ENCODE measurements around the gene RPL15.
A peak's percentile ranks its signal among the peaks of the same experiment; 100 is the strongest.

Gene RPL15

DNA sequence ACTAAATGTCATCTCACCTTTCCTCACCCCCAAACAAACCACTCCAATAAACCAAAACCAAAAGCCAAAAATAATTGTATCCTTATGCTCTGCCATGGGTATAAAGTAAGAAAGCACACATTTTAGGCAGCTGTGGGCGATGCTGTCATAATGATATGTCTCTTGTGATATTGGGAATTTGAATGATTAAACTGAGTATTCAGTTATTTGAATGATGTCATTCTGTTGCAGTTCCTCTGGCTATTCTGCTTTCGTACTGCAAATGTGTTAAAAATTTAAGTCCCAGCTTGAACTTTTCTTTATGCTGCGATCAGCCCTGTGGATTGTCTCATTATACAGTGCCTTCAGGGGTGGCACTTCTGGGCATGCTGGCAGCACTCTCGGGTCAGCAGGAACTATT, 17.3 kb downstream of the RPL15 start:
- no peak for DNase-seq

GRCh38 chr3:23937296-23937695, 20.4 kb downstream of the RPL15 start:
- no peak for DNase-seq

DNA sequence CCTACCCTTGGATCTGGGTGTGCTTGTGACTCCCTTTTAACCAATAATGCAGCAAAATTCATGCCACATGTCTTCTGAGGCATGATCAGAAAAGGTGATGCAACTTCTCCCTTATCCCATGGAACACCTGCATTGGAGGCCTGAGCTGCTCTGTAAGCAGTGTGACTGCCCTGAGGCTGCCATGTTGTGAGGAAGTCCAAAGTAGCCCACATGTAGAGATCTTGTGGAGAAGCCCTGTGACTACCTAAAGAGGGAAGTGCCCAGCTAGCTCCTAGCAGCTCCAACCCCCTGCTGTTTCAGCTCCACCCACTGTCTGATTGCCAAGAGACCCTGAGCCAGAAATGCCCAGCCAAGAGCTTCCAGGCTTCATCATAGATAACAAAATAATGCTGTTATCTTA, 21.8 kb downstream of the RPL15 start:
- DNase-seq = no peak

- DNase-seq = no peak
These were observed 23.8 kb downstream of the RPL15 start for GRCh38 chr3:23940775-23941174.

DNA sequence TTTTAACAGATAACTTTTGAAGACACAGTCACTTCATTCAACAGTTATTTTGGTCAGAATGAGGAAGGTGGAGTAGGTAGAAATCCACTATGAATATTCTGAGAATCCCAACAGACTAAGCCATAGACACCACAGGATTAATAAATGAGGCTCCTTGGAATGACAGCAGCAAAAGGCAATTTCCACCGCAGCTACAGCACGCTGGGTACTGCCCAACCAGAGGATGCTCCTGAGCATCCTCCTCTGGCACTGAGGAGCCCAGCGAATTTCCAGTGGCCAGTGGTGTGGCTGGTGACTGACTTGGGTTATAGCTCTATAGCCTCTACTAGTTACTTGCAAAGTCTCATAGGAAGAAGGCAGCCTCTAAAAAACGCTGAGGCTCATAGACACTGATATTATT, 24.5 kb downstream of the RPL15 start:
- no peak for DNase-seq

- no peak for DNase-seq
These were observed 25.6 kb downstream of the RPL15 start for GRCh38 chr3:23942546-23942945.

DNA sequence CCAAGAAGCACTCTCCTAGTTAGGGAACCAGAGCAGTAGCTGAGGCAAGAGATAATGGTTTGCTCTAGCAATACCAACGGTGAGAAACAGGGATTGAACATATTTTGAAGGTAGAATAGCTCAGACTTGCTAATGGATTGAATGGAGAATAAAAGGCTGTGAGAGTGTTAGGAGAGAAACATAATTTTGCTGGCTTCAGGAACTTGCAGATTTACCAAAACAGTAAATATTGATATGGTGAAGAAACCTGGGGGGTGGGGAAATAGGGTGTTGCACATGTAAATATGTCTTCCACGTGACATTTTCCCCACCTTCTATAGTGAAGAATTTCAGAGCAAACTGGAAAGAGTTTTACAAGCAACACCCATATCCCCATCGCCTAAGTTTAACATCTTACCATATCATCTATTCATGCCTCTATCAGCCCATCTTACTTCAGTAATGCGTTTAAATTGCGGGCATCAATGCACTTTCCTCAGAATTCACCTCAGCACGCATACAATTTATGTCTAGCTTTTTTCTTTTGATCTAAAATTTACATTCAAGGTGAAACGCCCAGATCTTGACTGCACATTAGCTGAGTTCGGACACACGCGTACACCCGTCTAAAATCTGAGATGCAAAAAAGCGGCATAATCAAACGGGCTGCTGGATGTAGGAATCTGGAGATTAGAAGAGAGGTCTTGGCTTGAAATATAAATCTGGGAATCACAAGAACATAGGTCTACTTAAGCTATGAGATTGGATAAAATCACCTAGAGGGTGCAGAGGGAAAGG, 27.3 kb downstream of the RPL15 start:
- DNase-seq = no peak

DNA sequence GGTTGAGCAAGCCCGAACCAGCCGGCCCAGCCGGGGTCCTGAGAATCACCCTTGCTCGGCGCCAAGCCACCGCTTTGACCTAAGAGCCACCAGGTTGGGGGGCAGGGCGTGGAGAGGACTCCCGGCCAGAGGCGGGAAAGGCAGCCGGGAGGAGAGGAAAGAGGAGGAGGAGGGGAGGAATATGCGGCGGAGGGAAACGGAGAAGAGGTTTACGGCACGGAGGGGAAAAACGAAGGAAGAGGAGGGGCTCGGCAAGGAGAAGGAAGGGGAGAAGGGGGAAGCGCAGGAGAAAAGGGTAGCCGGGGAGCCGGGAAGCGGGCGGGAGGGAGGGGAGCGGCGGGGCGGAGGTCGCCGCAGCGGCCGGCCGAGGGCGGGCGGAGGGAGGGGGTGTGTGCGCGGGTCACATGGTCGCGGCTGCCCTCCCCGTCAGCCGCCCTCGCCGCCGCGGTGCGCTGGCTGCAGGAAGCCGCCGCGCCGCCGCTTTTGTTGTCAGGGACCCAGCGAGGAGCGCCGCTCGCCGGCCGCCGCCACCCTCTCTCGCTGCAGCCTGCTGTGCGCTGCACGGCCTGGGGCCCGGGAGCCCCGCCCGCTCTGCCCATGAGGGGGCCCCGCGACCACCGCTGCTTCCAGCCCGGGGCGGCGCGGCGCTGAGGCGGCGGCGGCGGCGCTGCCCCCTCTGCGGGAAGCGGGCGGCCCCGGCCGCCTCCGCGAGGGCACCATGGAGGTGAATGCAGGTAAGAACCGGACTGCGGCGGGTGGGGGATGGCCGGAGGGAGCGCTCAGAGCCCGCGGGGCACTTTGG, 28.1 kb downstream of the RPL15 start, which contains the start of gene NR1D2:
Gene NR1D2 (plus strand): TSS at position 426 of the 802 bp plus-strand sequence. CDS start 293 bp downstream, at position 719.
- DNase-seq = peak; percentile 80

DNA sequence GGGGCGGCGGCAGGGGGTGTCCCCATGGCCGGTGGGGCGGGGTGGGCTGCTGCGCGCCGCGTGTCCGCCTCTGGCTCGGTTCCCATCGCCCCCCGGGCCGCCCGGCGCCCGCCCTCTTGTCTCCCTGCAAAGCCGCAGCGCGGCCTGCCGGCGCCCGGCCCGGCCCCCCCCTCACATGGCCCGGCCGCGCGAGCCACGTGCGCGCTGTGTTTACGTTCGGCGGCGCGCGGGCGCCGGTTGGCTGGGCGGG, 28.7 kb downstream of the RPL15 start:
- DNase-seq = no peak

DNA sequence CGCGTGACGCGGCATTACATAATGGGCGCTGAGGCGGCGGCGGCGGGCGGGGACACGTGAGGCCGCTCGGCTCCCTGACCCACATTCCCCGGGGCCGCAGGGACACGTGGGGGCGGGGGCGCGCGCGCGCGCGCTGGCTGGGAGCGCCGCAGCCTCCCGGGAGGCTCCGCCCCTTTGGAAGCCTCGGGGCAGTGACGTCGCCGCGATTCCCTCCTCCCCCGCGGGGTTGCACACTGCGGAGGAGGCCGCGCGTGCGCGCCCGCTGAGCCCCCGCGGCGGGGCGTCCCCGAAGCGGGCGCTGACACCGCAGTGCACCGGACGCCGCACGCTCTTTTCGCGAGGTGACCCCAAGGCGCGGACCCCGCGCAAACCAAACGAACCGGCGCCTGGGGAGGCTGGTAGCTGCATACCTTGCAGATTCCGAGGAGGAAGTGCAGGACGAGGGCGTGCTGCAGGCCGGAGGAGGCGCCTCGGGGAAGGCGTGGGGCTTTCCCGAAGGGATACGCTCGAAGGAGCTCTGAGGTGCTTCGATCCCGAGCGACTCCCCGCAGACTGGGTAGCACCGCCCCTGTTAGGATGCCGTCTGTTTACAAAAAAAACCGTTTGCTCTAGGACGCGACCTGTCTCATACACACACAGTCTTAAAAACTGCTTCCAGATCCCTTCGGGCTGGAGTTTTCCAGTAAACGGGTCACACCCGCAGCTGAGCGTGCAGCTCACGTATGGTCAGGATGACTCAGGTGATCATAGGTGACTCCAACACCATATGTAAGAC, 29.2 kb downstream of the RPL15 start:
- DNase-seq = peak; percentile 97

DNA sequence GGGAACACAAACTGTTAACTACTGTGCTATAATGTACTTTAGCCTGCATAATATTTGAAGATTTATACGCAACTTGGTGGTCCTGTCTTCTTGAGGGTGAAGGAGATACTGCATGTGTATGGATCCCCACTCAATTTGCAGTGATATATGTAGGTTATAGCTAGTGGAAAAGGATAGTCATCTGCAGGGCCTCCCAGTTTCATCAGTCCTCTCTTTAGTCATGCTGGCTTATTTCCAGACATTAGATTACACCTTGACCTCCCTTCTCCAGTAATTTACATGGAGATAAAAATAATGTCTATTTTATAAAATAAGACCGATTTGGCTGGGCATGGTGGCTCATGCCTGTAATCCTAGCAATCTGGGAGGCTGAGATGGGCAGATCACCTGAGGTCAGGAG, 31.8 kb downstream of the RPL15 start:
- no peak for DNase-seq

DNA sequence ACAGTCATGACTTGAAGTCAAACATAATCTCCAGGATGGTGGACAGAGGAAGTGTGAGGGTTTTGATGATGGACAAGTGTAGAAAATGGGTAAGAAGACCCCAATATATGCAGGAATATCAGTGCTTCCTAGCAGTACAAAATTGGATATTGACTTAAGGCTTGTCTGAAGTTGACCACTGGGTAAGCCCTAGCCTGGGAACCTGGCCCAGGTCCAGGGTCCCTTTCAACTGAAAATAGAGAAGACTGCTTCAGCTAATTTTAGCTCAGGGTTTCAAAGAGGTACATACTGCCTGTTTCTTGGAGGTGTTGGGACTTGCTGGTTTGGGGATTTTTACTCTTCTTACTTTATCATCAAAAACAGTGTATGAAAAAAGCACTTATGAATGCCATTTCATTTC, 32.9 kb downstream of the RPL15 start:
- no peak for DNase-seq

DNA sequence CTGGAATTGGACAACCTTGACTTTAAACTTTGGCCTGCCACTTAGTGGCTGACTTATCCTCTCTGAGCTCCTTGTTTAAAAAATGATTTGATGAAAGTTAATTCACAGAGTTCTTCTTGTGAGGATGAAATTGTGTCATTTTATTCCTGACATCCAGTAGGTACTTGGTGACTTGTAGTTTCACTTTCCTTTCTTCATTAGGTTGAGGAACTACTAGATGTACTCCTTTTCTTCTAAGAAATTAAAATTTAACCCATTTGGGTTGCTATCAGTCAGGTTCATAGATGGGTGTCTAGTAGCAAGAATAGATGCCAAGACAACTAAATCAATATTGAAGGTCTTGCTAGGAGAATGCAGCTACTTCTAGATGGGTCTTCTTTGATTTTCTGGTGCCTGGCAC, 33.4 kb downstream of the RPL15 start:
- DNase-seq = no peak

- no peak for DNase-seq
These were observed 35.7 kb downstream of the RPL15 start for GRCh38 chr3:23952646-23953045.

GRCh38 chr3:23953523-23953922, 36.6 kb downstream of the RPL15 start:
- no peak for DNase-seq

DNA sequence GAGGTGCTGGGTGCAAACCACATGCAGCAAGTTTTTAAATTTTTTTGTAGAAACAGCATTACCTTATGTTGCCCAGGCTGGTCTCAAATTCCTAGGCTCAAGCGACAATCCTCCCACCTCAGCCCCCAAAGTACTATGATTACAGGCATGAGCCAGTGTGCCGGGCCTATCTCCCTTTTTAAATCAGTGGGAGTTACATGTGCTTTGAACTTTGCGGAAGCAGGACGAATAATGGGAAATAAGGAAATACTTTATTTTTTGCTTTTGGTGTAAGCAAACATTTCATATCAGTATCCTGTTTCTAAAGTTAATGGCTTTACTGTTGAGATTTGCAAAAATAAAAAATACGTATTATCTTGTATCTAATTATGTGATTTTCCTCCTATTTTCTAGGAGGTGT, 37.2 kb downstream of the RPL15 start:
- DNase-seq = no peak

DNA sequence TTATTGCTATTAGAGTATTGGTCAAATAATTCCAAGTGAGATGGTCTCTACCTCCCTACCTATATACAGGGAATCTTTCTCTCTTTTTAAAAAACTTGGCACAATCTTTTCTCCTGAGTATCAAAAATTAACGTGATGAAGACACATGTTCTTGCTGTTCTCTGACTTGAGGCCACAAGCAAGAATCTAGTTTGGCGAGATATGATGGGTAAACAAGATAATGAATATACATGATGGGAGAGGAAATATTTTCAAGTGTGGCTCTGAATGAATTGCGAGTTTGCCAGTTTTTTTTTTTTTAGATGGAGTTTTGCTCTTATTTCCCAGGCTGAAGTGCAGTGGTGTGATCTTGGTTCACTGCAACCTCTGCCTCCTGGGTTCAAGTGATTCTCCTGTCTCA, 39.8 kb downstream of the RPL15 start:
- no peak for DNase-seq

DNA sequence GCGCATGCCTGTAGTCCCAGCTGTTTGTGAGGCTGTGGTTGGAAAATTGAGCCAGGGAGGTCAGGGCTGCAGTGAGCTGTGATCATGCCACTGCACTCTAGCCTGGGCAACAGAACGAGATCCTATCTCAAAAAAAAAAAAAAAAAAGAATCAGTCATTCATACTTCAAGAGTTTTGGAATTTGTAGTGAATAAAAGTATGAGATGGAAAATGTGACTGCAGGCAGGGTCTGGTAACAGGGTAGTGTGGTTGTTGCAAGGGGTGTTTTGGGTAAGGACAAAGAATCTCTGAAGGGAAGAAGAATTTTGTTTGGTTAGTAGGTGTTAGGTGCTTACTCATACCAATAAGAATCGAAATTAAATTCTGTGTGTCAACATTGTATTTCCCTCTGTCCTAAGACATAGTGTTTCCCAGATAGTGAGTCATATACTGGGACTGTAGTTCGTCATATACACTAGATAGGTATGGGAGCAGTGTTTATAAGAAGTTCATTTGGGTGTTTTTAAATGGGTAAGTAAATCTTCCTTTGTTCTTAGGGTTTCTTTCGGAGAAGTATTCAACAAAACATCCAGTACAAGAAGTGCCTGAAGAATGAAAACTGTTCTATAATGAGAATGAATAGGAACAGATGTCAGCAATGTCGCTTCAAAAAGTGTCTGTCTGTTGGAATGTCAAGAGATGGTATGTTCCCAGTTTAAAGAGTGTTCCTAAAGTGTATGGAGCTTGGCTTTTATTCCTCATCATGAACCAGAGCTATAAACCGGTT, 42.4 kb downstream of the RPL15 start:
- no peak for DNase-seq

DNA sequence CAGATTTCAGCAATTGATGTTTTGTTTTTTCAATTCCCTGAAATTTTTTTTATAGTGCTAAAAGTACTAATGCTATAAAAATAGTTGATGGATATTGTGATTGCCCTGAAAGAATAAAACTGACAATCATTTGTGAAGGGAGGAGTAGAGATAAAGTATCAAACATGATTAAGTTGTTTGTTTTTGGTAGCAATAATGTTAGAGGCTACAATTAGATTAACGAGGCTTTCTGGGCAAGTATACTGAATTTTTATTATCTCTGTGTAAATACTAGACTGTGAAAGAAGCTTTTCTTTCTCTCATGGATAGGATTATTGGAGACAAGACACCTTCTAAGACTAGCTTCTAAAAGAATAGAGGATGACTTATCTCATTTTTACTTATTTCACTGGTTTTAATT, 43.7 kb downstream of the RPL15 start:
- DNase-seq = no peak

DNA sequence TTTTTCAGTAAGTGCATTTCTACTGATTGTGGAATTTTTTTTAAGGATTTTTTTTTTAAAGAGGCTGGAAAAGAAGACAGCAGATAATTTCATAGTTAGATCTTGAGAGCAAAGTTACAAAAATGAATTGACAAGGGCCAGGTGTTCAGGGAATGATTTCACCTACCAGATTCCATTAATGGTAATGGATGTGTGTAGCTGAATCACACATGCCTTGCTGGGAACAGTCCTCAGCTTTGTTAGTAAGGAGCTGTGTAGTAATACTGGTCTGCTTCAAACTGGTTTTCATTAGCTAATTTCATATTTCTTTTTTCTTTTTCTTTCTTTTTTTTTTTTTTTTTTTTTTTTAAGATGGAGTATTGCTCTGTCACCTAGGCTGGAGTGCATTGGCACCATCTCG, 44.1 kb downstream of the RPL15 start:
- DNase-seq = no peak

DNA sequence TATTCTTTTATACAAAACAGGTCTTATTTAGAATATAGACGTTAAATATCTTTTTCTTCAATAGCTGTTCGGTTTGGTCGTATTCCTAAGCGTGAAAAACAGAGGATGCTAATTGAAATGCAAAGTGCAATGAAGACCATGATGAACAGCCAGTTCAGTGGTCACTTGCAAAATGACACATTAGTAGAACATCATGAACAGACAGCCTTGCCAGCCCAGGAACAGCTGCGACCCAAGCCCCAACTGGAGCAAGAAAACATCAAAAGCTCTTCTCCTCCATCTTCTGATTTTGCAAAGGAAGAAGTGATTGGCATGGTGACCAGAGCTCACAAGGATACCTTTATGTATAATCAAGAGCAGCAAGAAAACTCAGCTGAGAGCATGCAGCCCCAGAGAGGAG, 45.0 kb downstream of the RPL15 start:
- DNase-seq = no peak

- DNase-seq = no peak
These were observed 47.8 kb downstream of the RPL15 start for GRCh38 chr3:23964537-23965235.

Measured in CD4-positive, alpha-beta T cell treated with Interferon gamma for 1 hour (primary cell).